ENCODE results near the gene IRX3.

Gene IRX3

DNA sequence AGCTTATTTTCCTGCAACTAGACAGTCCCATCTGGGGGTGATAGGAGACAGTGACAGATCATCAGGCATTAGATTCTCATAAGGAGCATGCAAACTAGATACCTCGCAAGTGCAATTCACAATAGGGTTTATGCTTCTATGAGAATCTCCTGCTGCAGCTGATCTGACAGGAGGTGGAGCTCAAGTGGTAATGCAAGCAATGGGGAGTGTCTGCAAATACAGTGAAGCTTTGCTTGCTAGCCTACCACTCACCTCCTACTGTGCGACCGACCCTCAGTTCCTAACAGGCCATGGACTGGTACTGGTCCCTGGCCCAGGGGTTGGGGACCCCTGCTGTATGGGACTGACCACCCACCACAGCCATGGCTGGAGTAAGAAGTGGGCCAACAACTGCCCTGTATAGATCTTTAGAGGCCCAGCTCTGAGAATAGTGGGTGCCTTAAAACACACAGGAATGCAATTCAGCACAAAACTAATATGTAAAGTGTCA is 26.0 kb upstream of the IRX3 start:
- H3K36me3 Mint-ChIP-seq, result no peaks in the 10 kb centered on the region
- no peak for DNase-seq
- H3K4me3 Mint-ChIP-seq, result no peak overlapping the region
- no peaks in the 10 kb centered on the region for H3K9me3 Mint-ChIP-seq
- H3K27ac Mint-ChIP-seq, result no peak overlapping the region
- no peaks in the 10 kb centered on the region for H3K4me1 Mint-ChIP-seq
- H3K27me3 Mint-ChIP-seq, result peaks cover 9% of the 10 kb centered on the region
- CTCF ChIA-PET, result no interaction called here

DNA sequence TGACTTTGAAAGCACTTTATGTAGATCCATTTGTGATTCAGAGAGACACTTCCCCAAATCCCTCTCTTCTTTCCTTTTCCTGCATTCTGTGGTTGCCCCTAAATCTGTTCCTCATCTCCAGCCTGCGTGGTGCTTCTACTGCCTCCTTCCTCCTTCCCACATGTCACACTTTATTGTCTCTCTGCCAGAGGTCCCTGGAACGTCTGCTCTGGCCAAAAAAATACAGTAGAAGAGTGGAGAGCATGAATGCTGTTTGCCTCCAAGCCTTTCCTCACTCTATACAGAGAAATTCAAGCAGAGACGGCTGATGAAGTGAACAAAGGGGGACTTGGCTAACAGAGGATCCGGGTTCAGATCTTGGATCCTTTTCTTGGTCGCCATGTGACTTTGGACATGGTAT is 22.8 kb upstream of the IRX3 start:
- no peaks in the 10 kb centered on the region for H3K9me3 Mint-ChIP-seq
- no peak overlapping the region for H3K4me3 Mint-ChIP-seq
- no peak for DNase-seq
- H3K27me3 Mint-ChIP-seq, result peaks cover 13% of the 10 kb centered on the region
- CTCF ChIA-PET, result no interaction called here
- no peaks in the 10 kb centered on the region for H3K4me1 Mint-ChIP-seq
- no peaks in the 10 kb centered on the region for H3K36me3 Mint-ChIP-seq
- H3K27ac Mint-ChIP-seq, result no peak overlapping the region

DNA sequence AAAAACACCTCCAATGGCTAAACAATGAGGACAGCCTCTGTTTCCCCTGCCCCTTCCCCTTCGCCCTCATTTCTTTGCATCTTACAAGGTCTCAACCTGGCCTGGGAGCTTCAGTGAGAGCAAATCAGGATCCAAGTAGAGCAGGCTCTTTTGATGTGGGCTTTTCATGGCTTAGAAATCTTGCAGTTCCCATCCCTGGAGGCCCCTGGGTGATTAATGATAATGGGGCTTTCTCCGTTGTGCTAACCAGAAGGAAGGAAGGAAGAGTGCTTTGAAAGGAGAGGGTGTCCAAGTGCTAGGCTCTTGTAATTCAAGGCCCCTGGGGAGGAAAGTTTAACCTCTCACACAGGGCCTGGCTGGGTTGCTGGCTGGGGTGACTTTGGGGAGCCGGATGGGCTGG is 18.5 kb upstream of the IRX3 start:
- no peak overlapping the region for H3K27ac Mint-ChIP-seq
- H3K4me1 Mint-ChIP-seq, result no peaks in the 10 kb centered on the region
- no peaks in the 10 kb centered on the region for H3K9me3 Mint-ChIP-seq
- CTCF ChIA-PET, result no interaction called here
- H3K36me3 Mint-ChIP-seq, result no peaks in the 10 kb centered on the region
- no peak for DNase-seq
- no peak overlapping the region for H3K4me3 Mint-ChIP-seq
- peaks cover 7% of the 10 kb centered on the region for H3K27me3 Mint-ChIP-seq

DNA sequence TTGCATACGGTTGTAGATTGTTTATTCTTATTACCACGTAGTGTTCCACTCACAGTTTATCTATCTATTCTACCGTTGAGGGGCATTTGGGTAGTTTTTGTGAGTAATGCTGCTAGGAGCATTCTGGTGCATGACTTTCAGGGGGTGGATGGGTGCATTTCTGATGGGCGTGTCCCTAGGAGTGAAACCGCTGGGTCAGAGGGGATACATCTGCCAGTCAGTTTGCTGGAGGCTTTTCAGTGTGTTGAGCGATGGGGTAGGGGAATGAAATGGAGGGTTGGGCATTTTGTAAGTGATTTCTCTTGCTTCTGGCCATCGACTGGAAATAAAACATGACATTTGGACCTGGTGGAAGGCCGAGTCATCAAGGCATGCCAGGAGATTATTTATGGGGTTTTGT is 17.0 kb upstream of the IRX3 start:
- Mint-ChIP-seq H3K27me3 (peaks cover 7% of the 10 kb centered on the region), H3K36me3 (no peaks in the 10 kb centered on the region), H3K27ac (peak overlapping the region; percentile 38), H3K9me3 (no peaks in the 10 kb centered on the region), H3K4me1 (no peaks in the 10 kb centered on the region), H3K4me3 (no peak overlapping the region)
- DNase-seq, result no peak
- CTCF ChIA-PET, result no interaction called here

DNA sequence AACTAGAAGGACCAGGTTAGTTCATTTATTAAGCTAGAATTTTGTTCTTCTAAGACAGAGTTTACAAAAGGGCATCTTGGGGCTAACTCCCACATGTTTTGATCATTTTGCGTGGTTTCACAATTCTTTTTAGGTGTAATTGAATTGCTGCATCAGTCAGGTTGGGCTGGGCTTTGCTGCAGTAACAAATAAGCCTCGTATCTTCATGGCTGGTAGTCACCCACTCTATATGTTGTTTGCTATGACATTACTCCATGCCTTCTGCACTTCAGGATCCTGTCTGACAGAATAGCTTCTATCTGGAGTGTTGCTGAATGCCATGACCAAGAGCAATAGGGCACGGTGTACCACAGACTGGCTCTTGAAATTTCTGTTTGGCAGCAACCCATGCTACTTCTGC is 10.6 kb upstream of the IRX3 start:
- Mint-ChIP-seq H3K9me3 (peaks cover 2% of the 10 kb centered on the region), H3K27ac (no peak overlapping the region), H3K36me3 (no peaks in the 10 kb centered on the region), H3K4me1 (no peaks in the 10 kb centered on the region), H3K4me3 (no peak overlapping the region), H3K27me3 (peaks cover 20% of the 10 kb centered on the region)
- CTCF ChIA-PET, result no interaction called here
- DNase-seq, result no peak

DNA sequence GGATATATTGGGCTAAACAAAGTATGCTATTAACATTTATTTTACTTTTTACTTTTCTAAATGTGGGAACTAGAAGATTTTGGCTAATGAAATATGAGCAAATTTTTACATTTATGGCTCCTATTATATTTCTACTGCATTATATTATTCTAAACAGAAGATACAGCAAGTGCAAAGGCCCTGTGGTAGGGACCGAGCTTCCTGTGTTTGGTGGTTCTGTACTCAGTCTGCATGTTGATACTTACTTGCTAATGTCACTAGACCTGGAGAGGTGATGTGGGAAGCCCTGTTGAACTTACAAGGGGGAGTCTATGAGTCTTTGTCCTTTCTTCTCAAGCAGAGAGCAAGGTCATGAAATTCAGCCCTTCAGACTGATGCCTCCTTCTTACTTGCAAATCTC is 10.0 kb upstream of the IRX3 start:
- H3K27me3 Mint-ChIP-seq, result peaks cover 26% of the 10 kb centered on the region
- H3K4me3 Mint-ChIP-seq, result no peak overlapping the region
- no peaks in the 10 kb centered on the region for H3K4me1 Mint-ChIP-seq
- H3K9me3 Mint-ChIP-seq, result peaks cover 2% of the 10 kb centered on the region
- DNase-seq, result no peak
- no peak overlapping the region for H3K27ac Mint-ChIP-seq
- no peaks in the 10 kb centered on the region for H3K36me3 Mint-ChIP-seq
- CTCF ChIA-PET, result no interaction called here

DNA sequence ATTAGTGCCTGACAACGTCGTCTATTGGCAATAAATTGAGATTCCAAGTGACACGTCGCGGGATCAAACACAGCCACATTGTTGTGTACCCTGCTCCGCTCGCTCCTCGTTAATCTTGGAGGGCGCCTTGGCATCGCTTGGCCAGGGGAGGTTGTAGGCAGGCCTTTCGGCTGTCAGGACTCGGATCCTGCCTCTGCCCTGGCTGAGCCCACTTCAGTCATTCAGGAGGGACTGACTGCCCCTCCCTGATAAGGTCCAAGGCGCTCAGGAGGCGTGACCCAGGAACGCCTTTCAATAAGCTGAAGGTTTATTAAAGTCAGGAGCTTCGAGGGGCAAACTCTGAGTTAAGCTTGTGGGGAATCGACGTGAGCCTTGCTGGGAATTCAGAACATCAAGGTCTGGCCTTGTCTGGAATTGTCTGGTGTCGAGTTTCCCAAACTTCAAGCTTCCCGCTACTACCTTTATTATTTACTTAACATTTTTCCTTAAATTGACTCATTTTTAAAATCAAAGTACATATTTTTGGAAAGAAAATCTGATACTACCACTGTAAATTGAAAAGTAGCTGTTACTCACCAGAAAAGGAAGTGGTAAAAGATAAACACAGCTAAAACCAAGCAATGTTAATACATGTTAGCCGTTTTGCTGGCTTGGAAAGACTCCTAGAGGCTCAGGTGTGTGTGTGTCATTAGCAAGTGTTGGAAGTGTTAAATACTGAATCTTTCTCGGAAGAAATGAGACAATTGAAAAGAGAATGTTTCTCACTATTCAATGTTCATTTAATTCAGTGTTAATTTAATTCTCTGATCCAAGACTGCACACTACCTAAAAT is 5.3 kb upstream of the IRX3 start:
- no peak for DNase-seq
- Mint-ChIP-seq H3K4me3 (no peak overlapping the region), H3K36me3 (peaks cover 8% of the 10 kb centered on the region), H3K9me3 (peaks cover 2% of the 10 kb centered on the region), H3K27ac (no peak overlapping the region), H3K4me1 (peaks cover 6% of the 10 kb centered on the region), H3K27me3 (peaks cover 72% of the 10 kb centered on the region)
- CTCF ChIA-PET, result interaction anchor here (1.5 kb wide), 1 partner anchor 9 kb away, joined by 8 read pairs; no protein-coding TSS in a partner anchor

DNA sequence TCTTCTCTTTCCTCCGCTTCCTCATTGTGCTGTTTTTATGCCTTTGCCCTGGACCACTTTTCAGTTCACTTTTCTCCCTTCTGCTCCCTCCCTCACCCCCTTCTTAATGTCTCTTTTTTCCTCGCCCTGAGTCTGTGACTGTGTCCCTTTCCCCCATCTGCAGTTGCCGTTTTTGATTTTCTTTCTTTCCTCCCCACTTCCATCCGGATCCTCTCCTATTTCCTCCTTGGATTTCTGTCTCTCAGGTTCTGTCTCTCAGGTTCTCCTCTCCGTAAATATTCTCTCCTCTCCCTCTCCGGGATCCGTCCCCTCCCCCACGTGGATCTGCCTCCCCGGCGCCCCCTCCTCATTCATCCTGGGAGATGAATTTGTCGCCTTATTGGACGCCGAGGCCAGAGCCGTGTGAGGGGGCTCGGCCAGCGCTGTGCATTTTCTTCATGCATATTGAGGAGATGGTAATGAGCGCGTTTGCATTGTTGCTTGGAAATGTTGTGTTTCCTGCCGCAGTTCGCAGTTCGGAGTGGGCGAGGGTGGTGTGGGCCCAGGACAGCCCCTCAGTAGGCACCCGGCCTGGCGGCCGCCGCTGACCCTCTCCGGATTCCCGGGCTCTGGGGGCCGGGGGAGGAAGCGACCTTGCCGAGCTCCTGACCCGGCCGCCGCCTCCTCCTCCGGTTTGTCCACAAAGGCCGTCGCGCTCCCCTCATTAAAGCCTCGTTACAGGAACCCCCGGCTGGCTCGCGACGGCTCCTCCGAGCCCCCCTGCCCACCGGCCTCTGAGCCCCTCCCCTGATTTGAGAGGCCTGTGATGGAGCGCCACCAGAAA is 4.5 kb upstream of the IRX3 start:
- CTCF ChIA-PET, result interaction anchor here (1.5 kb wide), 1 partner anchor 9 kb away, joined by 8 read pairs; no protein-coding TSS in a partner anchor
- Mint-ChIP-seq H3K4me1 (peaks cover 11% of the 10 kb centered on the region), H3K27me3 (peaks cover 81% of the 10 kb centered on the region), H3K27ac (peak overlapping the region; percentile 56), H3K36me3 (peaks cover 8% of the 10 kb centered on the region), H3K4me3 (no peak overlapping the region), H3K9me3 (peaks cover 2% of the 10 kb centered on the region)
- no peak for DNase-seq

DNA sequence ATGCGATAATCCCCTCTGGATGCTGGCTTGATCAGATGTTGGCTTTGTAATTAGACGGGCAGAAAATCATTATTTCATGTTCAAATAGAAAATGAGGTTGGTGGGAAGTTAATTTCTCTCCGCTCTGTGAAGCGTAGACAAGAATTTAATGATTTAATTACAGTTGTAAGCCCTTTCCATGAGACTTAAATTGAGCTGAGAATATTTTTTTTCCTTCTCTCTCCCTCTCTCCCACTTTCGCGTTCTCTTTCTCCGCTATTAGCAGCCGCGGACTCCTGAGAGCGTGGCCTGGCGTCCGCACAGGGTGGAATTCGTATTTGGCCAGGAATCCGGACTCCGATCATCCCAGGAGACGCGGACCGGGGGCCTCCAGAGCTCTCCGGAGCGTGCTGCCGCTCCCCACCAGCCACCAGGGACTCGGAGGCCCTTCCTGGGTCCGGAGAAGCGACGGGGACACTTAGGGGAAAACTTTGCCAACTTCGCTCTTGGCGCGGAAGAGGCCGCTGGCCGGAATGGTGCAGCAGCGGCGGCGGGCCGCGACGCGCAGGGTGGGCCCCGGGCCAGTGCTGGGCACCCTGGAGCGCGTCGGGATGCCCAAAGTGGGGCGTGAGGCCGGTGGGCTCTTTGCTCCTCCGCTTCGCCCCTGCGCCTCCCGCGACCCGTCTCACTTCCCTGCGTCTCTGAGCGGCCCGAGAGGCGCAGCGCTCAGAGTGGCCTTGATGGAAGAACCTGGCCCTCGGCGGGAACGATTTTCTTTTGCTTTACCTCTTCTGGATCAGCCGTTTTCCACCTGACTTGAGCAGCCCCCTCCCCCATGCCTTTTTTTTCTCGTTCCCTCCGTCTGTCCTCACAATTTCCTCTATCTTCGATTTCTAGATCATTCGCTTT is 3.6 kb upstream of the IRX3 start:
- Mint-ChIP-seq H3K4me1 (peaks cover 14% of the 10 kb centered on the region), H3K27ac (peak overlapping the region; percentile 56), H3K9me3 (no peaks in the 10 kb centered on the region), H3K4me3 (no peak overlapping the region), H3K27me3 (peaks cover 88% of the 10 kb centered on the region), H3K36me3 (peaks cover 8% of the 10 kb centered on the region)
- DNase-seq, result no peak
- CTCF ChIA-PET, result no interaction called here

DNA sequence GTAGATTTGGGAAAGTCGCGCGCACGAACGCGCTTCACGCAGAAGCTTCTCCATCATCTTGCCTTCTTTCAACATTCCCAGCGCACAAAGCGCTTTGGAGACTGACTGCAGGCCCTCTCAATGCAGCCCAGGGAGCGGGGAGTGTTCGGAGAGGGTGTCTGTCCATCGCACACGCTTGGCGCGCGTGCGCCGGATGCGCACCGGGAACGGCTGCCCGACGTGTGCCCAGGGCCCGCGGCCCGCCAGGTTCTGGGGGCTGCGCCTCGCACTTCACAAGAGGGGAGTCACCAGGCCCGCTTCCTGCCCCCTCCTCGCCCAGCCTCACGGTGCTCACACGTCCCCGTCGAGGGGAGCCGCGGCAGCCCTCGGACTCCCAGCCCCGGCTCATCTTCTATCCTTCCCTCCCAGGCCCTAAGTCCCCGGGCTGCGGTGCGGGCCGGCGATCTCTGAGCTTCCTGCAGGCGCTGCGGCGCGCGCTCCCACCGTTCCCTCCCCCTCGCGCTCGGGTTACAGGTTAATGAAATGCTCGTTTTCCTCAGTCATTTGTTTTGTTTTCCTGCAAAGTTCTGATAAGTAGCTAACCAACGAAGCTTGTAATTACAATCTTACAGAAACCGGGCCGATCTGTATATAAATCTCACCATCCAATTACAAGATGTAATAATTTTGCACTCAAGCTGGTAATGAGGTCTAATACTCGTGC is 2.8 kb upstream of the IRX3 start:
- Mint-ChIP-seq H3K4me1 (peaks cover 18% of the 10 kb centered on the region), H3K27ac (peak overlapping the region; percentile 22), H3K27me3 (peaks cover 96% of the 10 kb centered on the region), H3K36me3 (peaks cover 10% of the 10 kb centered on the region), H3K4me3 (no peak overlapping the region), H3K9me3 (no peaks in the 10 kb centered on the region)
- CTCF ChIA-PET, result no interaction called here
- DNase-seq, result no peak

DNA sequence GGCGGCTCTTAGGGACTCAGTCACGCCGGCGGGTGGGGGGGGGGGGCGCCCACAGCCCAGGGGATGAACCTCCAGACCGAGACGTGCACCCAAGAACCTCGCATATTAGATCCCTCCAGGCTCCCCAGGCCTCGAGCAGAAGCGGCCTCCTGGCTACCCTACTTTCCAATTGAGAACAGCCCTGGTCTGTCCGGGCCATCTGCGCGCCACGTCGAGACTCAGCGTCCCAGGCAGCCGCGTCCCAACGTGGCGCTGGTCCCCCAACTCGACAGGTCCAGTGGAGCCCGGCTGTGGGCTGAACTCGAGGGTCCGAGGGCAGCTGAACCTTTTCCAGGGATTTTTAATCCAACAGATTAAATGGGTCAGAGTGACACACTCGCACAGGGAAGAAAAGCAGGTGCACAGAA is 2.3 kb upstream of the IRX3 start:
- H3K27me3 Mint-ChIP-seq, result peaks cover 97% of the 10 kb centered on the region
- no peak for DNase-seq
- H3K9me3 Mint-ChIP-seq, result no peaks in the 10 kb centered on the region
- H3K27ac Mint-ChIP-seq, result no peak overlapping the region
- no peak overlapping the region for H3K4me3 Mint-ChIP-seq
- CTCF ChIA-PET, result no interaction called here
- peaks cover 10% of the 10 kb centered on the region for H3K36me3 Mint-ChIP-seq
- H3K4me1 Mint-ChIP-seq, result peaks cover 18% of the 10 kb centered on the region

DNA sequence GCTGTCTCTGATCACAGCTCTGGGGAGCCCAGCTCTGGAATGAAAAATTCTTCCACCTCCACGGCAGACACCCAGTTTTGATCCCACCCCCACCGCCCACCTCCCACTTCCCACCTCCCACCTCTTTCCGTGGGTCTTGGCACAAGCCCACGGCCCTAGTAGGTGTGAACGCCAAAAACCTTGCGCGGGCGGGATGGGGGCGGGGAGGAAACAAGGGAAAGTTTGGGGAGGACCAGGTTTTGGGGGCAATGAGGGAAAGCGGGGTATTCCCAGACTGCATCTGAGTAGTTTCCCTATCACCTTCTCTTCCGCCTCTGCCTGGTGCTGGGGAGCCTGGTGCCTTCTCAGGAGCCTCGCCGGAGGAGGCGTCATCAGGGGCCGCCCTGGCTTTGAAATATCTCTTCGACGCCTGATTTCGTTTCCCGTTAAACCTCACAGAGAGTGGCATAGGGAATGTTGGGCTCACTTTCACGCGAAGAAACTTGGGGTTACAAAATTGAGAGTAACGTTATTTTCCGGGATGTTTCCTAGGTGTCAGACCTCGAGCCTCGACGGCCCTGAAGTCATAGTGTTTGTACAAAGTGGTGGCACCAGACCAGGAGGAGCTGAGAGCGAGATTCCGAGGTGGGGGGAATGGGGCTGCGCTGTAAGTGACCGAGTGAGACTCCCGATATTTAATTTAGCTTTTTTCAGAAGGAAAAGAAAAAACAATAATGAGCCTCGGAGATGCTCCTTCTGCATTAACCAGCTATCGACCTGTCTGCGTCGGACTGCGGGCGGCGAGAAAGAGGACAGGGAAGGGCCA is 1.6 kb upstream of the IRX3 start:
- H3K4me1 Mint-ChIP-seq, result peaks cover 21% of the 10 kb centered on the region
- no peak for DNase-seq
- H3K27ac Mint-ChIP-seq, result peak overlapping the region; percentile 24
- H3K9me3 Mint-ChIP-seq, result no peaks in the 10 kb centered on the region
- H3K27me3 Mint-ChIP-seq, result peaks cover 97% of the 10 kb centered on the region
- no peak overlapping the region for H3K4me3 Mint-ChIP-seq
- CTCF ChIA-PET, result interaction anchor here (0.7 to 0.9 kb wide), 2 partner anchors 643 to 739 kb away, joined by 3 read pairs; no protein-coding TSS in a partner anchor
- peaks cover 10% of the 10 kb centered on the region for H3K36me3 Mint-ChIP-seq
